ENCODE data around the gene TMEM121.

The TMEM121 gene

DNA sequence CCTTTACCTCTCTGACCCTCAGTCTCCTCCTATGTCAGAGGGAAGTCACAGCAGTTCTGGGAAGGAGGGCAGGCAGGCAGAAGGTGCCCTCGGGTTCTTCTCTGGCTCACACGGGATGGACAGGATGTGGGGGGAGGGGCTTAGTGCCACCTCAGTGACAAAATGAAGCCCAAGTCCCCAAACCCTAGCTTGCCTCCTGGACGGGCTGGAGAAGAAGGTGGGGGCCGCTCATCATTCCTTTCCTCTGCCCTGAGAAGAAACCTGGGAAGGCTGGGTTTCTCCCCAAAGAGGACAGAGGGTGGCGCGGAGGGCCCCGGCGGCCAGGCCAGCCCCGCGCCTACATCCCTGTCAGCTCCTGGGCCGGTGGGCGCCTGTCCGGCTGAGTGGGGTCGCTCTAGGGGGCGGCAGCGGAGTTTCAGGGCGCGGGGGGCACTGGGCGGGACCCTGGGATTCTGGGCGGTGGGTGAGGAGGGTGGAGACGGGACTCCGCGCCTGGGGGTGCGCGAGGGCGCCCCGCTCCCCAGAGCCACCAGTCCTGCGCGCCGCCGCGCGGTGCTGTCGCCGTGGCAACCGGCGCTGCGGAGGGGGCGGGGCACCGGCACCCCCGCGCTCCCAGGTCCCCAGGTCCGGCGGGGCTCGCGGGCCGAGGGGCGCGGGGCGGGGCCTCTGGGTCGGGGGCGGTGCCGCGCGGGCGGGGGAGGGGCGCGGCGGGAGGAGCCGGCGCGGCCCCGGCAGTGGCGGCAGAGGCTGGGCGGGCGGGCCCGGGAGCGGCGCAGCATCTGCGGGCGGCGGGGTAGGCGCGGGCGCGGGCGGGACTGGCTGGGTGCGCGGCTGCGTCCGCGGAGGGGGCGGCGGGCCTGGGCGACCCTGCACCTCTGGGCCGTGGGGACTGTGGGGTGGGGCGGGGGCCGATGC, at the start of gene TMEM121:
Gene TMEM121, plus strand, starts transcription at position 723 of the 915 bp plus-strand sequence. CDS start 2,252 bp downstream, outside the sequence.
- no peak for DNase-seq

DNA sequence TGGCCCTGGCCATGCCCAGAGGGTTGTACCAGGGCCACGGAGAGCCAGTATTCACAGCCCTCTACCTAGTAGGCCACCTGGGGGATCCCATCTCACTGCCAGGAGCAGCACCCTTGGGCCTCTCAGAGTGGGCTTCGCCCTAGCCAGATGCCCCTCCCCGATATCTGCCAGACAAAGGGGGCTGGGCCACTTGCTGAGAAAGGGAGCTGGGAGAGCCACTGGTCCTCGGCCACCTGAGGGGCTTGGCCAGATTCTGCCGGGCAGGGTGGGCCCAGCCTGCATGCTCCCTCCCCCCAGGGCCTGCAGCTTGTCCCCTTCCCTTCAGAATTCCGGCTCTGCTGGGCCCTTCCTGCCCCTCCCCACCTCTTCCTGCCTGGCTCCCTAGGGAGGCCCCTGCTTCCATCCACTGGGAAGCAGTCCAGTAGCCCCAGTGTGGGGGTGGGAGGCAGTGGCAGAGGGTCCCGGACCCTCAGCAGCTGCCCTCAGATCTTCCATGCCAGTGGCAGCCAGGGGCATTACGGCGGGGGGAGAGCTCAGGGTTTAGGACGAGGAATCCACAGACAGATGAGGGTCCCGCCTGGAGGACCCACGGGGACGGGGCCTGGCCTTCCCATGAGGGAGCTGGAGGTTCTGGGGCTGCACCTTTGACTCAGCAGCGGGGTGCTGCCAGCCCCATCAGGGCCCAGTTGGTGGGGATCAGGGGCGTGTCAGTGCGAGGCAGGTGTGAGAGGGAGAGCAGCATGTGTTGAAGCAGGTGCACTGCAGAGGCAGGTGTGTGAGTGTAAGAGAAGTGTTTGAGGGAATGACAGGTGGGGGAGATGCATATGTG, 49.3 kb upstream of the TMEM121 start:
- DNase-seq, result no peak

DNA sequence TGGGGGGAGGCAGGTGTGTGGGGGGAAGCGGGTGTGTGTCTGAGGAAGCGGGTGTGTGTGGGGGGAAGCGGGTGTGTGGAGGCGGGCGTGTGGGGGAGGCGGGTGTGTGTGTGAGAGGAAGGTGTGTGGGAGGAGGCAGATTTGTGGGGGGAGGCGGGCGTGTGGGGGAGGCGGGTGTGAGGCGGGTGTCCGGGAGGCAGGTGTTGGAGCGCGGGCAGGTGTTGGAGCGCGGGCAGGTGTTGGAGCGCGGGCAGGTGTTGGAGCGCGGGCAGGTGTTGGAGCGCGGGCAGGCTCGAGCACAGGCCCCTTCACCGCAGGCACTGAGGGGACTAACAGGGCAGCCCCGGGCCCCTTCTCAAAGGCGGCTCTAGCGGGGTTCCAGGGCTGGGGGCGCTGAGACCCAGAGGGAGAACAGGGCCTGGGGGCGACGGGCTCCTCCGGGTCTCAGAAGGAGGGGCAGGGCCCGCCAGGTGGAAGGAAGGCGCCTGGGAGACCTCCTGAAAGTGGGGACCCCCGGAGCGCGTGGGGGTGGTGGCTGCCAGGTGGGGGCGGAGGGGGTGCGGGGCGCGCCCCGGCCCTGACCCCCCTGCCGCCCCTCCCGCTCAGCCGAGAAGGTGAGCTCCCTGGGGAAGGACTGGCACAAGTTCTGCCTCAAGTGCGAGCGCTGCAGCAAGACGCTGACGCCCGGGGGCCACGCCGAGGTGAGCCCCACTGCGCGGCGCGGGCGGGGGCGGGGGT, 48.6 kb upstream of the TMEM121 start:
- DNase-seq, result no peak

DNA sequence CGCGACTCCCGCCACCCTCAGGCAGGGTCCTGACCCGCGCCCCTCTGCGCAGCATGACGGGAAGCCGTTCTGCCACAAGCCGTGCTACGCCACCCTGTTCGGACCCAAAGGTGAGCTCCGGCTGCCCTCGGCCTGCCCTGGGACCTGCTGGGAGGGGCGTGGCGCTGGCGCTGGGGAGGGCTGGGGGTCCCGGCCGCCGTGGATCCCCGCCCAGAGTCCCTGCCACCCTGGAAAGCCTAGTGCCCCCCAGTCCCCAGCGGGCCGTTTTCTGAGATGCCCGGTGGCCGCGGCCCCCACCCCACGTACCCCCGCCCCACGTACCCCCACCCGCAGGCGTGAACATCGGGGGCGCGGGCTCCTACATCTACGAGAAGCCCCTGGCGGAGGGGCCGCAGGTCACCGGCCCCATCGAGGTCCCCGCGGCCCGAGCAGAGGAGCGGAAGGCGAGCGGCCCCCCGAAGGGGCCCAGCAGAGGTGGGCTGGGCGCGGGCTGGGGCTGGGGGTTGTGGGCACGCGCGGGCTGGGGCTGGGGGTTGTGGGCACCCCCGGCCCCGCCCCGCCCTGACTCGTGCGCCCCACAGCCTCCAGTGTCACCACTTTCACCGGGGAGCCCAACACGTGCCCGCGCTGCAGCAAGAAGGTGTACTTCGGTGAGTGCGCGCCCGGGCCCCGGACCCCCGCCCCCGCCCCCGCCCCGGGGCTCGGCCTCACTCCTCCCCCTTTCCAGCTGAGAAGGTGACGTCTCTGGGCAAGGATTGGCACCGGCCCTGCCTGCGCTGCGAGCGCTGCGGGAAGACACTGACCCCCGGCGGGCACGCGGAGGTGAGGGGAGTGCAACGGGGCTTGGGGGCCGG, 47.8 kb upstream of the TMEM121 start:
- no peak for DNase-seq

DNA sequence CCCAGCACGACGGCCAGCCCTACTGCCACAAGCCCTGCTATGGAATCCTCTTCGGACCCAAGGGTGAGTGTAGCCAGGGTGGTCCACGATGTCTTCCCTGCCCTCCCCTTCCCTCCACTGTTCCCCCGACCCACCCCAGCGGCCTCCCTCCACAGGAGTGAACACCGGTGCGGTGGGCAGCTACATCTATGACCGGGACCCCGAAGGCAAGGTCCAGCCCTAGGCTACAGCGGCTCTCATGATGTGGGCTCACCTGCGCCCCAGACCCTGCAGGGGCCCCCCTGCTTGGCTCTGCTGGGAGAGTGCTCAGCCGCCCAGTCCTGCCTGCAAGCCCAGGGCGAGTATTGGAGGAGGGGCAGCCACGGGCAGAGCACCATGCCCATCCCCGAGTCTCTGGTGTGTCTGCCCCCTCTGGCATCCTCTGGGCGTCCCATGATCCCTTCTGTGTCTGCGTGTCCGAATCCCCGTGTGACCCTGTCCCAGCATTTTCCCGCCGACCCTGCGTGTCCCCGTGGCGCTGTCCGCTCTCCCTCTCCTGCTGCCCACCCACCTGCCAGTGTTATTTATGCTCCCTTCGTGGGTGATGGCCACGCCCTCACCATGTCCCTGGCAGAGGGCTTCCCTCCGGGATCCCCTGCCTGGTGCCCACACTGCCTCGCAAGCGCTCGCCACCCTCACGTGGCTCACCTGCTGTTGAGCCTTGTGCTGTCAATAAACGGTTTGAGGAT, 46.8 kb upstream of the TMEM121 start:
- DNase-seq, result no peak

DNA sequence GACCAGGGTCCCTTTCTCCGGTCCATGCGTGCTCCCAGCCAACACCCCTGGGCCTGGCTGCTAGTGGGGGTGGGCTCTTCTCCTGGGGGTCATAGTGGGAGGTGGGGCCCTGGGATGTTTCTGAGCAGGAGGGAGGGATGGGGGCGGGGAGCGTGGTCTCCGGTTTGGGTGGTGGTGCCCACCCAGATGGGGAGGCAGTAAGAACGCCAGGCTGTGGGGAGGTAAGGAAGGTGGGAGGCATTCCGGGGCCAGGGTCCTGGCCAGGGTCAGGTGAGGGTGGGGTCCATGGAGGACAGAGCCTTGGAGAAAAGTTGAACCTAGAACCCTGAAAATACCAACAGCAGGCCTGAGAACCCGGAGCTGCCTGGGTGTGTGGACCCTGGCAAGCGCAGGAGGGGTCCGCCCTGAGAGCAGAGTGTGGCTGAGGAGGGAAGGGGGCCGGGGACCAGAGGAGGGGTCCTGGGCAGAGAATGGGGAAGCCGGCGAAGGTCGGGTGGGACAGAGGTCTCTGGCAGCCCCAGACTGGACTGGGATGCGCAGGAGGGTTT, 46.1 kb upstream of the TMEM121 start:
- DNase-seq, result no peak

DNA sequence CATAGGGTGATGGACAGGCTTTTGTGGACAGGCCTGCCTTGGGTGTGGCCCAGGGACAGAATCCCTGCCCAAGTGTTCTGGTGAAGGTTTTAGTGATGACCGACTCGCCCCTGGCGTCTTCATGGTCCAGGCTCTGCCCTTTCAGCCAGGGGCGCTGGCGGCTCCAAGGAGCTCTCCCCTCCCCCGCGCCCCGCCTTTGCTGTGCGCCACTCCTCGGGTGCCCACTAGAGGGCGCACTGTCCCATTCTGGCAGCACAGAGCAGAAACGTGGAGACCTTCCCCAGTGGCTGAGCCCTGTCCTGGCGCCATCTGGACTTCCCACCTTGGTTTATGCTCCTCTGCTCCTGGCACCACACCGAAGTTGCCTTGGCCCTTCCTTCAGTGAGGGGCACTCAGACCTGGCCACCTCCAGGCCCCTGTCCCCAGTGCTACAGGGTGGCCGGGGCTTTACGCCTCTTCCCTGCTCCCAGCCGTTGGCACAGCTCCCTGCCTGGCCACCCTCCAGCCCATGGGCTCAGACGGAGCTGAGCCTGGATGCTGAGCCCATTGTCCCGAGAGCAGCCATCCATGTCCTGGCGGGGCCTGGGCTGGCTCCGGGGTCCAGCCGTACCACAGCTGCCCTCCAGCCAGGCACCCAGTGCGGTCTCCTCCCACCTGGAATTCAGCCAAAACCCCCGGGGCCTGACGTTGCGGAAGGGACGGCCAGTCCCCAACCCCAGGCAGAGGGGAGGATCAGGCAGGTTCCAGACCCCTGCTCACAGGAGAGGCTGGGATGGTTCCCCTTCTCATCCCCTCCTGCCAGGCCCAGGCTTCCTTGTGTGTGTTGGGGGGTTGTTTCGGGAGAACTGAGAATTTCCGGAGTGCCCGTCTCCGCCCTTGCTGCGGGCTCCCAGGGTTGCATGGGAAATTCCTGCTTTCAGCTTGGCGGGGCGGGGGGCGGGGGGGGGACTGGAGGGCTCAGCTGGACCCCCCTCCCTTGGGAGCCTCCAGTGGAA, 45.3 kb upstream of the TMEM121 start:
- no peak for DNase-seq

DNA sequence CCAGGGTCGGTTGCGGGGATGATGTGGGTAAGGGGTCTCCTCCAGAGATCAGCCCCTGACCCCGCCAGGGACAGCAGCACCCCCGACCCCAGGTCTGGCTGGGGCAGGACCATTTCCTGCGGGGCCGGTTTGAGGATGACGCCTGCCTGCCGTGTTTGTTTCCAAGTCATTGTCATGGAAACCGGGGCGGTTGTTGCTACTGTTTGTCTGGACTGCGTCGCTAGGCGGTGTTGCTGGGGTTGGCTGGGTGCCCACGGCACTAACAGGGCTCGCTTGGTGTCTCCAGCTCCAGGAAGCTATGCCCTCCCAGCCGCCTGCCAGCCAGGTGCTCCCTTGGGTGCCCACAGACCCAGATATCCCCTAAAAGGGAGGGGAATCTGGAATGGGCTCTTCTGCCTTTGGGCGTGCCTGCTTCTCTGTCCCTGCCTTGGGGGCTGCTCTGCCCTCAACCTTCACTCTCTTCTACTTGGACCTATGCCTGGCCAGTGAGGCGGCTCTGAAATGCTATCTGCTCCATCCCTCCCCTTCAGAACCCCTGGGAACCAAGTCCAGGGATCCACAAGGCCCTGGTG, 44.4 kb upstream of the TMEM121 start:
- DNase-seq, result no peak

DNA sequence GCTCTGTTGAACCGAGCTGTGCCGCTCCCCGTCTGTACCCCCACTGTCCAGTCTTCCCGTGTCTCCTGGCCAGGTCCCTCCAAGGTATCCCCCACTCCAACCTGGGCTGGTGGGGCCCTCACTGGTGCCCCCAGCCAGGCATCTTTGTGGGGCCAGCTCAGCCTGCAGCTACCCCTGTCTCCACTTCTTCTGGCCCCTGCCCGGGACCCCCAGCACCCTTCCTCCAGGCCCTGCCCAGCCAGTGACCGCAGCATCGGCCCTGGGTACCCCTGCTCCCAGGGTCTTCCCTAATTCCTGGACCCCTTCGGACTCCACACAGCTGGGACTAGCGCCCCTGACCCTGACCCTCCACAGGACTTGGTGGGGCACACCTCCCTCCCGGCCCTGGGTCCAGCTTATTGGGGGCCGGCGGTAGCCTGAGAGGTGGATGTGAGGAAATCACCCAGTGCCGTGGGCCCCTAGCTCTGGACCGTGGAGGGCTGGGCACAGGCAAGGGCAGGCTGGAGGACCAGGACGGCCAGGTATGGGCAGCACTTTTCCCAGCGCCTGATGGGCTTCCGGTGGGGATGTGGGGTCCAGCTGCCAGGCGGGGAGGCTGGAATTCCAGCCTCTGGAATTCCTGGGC, 43.8 kb upstream of the TMEM121 start:
- DNase-seq, result no peak

DNA sequence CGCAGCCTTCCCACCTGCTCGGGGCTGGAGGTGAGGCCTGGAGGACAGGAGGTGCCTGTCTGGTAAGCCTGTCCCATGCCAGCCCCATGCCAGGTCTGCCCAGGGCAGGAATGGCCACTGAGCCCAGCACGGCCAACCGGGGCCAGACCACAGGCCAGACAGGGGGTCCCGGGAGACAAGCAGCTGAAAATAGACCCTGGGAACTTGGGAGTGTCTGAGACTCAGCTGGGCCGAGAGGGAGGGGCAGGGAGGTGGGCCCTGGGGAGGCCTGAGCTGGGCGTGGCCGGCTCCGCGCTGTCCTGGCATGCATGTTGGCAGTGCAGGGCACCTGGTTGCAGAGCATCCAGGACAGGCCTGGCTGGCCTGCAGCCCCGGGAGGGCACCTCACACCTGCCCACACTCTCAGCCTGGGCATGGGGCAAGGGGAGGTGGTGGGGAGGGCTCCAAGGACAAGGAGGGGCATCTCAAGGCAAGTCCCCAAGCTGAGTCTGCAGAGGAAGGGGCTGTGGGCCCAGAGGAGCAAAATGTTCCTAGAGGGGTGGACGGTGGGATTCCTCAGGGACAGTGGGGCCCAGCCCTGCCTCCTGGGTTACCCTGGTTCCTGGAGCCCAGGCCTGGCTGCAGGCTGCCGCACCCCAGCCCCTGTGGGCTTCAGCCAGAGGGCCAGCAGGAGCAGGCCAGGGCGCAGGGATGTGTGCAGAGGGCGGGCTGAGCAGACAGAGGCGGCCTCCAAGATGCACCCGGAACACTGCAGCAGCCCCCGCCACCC, 42.9 kb upstream of the TMEM121 start:
- DNase-seq, result no peak

DNA sequence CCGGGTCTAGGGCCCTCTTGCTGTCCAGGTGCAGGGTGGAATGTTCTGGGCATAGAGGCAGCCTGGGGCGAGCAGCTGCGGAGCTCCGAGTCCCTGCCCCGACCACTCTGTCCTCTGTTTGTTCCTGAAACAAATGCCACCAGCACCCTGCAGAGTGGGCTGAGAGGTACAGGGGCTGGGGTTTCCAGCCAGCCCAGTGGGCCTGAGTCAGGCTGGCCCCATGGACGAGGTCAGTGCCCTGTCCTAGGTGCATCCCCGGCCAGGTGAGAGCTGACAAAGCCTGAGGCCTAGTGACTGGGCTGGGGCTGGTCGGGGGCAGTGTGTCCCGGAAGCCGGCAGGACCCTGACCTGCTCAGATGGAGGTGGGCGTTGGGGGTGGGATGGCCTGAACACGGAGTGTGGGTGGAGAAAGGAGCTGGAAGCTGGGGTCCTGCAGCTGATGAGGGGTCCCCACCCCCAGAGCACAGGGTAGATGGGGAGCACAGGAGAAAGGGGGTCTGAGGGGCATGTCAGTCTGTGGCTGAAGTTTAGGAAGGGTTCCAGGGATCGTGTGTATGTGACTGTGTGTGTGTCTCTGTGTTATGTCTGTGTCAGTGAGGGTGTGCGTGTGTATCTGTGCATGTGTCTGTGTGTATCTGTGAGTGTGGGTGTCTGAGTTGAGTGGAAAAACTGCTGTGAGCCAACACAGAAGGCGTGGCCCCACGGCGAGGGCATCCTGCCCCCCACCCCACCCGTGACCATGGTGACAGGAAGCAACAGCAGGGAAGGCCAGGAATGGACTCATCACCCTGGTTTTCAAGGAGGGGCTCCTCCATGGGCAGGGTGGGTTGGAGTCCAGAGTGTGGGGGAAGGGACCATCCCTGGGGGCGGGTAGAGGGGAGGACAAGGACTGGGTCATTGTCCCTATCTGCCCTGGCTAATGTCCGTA, 42.0 kb upstream of the TMEM121 start:
- DNase-seq, result no peak

DNA sequence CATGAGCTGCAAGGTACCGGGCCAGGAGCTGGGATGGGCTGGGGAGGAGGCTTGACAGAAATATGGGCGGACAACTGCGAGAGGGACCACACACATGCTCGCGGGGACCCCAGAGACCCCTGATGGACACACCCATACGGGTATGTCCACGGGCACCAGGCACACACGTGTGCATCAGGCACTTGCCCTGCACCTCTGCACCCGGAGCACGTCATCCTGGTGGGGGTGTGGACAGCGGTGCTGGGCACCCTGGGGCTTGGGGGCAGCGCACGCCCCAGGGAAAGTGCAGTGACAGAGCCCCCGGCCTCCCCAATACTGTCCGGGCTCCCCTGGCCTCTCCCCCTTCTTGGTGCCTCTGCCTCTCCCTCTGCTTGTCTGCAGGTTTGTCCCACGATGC, 41.4 kb upstream of the TMEM121 start:
- DNase-seq, result no peak

DNA sequence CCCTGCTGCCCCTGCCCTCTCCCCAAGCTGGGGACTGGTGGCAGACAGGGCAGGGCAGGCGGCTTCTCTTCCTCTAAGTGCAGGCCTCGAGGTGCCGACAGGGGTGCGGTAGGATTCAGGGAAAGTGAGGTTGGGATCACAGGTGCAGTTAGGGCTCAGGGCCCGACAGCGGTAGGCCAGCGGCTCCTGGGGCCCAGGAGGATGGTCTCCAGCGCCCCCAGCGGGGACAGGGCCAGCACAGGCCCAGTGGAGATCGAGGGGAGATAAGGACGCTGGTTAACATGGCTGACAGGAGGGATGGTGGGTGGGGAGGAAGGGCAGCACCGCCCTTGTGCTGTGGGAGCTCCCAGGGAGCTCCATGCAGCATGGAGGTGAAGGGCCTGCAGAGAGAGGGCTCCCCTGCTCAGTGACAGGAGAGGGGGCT, 40.6 kb upstream of the TMEM121 start:
- DNase-seq, result no peak

DNA sequence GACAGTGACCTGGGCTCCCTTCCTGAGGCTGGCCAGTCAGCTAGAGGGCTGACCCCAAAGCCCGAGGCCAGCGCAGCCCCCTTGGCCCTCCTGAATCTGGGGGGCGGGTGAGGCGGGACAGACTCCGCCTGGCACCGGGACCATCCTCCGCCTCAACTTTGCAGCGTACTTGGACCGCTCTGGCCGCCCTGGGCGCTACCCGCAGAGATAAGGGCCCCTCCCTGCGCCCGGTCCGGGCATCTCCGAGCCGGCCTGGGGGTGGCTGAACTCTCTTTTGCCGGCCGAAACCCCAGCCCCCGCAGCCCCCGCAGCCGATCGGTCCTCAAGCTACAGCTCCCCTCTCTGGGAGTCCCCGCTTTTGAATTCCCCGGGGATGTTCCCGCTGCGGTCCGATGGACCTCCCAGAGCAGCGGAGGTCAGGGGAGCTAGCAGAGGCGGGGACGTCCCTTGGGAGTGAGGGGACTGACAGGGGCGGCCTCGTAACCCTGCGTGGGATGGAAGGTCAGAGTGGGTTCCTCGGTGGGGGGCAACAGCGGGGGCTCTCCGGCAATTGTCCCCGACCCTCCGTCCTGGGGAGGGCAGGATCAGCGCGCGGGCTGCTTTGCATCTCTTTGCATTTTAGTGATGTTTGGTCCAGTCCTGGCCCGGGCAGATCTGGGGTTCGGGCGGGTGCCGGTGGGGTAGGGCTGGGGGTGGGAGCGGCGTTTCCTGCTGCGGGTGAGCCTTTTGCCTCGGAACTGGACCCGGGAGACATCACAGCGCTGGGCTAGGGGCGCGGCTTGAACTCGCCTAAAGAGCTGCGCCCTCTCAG, 40.0 kb upstream of the TMEM121 start, which contains the start of gene CRIP1:
Gene CRIP1, plus strand, starts transcription at position 724 of the 811 bp plus-strand sequence. CDS start 374 bp downstream, outside the sequence.
- no peak for DNase-seq

DNA sequence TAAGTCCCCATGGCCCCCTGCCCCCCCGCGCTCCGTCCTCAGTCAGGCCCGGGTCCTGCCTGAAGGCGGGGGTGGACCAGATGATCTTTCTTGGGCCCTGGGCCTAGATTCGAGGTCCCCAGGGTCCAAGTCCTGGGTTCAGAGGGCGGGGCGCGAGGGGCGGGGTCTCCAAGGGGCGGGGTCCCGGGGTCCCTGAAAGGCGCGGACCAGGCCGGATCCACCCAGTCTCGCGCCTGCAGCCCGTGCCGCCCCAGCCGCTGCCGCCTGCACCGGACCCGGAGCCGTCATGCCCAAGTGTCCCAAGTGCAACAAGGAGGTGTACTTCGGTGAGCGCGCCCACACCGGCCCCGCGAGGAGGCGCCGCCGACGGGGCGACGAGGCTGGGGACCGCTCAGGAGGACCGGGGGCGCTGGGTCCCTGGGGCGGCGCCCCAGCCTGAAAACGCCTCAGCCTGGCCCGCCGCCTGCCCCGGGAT, 39.4 kb upstream of the TMEM121 start:
- DNase-seq, result no peak
